Measurements from ENCODE around the gene ARHGAP5.
"Not testable (repeated sequence)": the region's sequence is repeated elsewhere in the genome, so short reads cannot be mapped to it uniquely, and the experiment has no call there.

The ARHGAP5 gene

GRCh38 chr14:32110548-32110896 is 33.4 kb downstream of the ARHGAP5 start:
- DNase-seq: no peak

DNA sequence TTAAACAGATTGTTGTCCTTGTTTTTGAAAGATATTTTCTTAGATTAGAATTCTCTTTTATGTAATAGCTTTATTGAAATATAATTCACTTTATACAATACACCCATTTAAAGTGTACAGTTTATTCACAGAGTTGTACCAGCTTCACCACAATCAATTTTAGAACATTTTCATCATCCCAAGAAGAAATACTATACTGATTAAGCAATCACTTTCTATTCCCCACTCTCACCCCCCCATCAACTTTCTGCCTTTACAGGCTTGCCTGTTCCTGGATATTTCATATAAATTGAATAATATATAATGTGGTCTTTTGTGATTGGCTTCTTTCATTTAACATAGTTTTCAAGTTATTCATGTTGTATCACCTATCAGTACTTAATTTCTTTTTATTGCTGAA is 44.4 kb downstream of the ARHGAP5 start:
- no peak for DNase-seq

- no peak for DNase-seq
Observed at GRCh38 chr14:32121948-32122347, 44.8 kb downstream of the ARHGAP5 start.

- DNase-seq: not testable (repeated sequence)
Observed at GRCh38 chr14:32126899-32127730, 50.0 kb downstream of the ARHGAP5 start.

DNA sequence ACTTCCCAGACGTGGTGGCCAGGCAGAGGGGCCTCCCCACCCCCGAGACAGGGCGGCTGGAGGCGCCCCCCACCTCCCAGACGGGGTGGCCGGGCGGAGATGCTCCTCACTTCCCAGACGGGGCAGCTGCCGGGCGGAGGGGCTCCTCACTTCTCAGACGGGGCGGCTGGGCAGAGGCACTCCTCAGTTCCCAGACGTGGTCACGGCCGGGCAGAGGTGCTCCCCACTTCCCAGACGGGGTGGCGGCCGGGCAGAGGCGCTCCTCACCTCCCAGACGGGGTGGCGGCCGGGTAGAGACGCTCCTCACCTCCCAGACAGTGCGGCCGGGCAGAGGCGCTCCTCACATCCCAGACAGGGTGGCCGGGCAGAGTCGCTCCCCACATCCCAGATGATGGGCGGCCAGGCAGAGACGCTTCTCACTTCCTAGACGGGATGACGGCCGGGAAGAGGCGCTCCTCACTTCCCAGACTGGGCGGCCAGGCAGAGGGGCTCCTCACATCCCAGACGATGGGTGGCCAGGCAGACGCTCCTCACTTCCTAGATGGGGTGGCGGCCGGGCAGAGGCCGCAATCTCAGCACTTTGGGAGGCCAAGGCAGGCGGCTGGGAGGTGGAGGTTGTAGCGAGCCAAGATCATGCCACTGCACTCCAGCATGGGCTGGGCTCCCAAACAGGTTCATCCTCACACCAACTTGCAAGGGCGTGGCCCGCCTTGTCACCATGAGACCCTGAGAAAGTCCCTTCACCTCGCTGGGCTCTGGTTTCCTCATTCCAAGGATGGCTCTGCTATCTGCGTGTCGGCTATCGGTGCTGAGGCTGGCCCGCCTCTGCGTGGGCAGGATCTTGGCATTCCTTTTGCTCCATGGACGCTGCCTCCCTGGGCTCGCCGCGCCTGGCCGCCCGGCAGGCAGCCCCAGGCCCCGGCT is 50.9 kb downstream of the ARHGAP5 start:
- DNase-seq: not testable (repeated sequence)

DNA sequence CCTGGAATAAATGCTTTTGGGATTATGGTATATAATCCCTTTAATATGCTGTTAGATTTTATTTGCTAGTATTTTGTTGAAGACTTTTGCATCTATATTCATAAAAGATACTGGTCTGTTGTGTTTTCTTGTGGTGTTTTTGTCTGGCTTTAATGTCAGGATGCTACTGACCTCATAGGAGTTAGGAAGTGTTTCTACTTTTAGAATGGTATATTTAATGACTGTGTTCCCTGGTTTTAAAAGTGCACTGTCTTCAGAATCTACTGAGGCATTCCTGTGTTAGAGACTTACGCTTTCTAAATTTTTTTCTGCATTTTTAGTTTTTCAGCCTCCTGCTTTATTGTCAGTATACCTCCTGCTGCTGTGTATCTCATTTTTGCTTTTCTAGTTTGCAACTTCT is 51.6 kb downstream of the ARHGAP5 start:
- DNase-seq: no peak

DNA sequence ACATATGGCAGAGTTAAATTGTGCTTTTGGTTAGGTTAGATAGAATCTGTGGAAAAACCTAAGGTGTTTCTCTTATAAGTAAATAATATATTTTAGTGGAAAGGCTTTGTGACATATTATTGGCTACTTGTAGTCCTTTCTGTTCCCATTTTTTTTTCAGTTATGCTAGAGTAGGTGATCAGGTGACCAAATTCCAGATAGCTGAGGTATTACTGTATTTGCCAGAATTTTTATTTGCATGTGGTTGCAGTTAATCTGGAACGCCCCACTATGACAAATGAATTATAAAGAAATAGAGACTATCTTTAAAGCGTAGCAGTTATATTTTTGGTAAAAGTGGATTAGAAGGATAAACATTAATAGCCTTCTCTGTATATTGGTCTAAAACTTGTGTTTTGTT is 52.0 kb downstream of the ARHGAP5 start:
- DNase-seq: no peak

DNA sequence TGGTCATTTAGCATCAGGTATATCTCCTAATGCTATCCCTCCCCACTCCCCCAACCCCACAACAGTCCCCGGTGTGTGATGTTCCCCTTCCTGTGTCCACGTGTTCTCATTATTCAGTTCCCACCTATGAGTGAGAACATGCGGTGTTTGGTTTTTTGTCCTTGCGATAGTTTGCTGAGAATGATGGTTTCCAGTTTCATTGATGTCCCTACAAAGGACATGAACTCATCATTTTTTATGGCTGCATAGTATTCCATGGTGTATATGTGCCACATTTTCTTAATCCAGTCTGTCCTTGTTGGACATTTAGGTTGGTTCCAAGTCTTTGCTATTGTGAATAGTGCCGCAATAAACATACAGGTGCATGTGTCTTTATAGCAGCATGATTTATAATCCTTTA is 54.6 kb downstream of the ARHGAP5 start:
- DNase-seq: not testable (repeated sequence)

GRCh38 chr14:32134448-32135097 is 57.5 kb downstream of the ARHGAP5 start:
- DNase-seq: no peak

DNA sequence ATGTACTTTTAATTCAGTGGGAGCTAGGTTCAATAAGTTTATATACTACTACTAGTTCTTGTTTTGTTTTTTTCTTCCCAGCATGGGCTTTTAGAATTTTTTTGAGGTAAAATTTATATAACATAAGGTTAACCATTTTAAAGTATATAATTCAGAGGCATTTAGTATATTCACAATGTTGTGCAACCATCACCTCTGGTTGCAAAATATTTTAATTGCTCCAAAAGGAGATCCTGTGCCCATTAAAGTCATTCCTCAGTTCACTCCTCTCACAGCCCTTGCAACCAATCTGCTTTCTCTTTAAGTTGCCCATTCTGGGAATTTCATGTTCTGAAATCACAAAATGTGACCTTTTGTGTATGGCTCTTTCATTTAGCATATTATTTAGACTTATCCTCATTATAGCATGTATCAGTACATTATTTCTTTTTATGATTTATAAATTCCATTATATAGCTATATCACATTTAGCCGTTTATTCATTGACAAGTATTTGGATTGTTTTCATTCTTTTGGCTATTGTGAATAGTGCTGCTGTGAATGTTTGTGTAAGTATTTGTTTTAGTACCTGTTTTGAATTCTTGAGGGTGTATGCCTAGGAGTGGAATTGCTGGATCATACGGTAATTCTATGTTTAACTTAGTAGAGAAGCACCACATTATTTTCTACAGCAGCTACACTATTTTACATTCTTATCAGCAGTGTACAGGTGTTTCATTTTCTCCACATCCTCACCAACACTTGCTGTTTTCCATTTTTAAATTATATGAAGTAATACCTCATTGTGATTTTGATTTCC is 59.1 kb downstream of the ARHGAP5 start:
- DNase-seq: no peak

DNA sequence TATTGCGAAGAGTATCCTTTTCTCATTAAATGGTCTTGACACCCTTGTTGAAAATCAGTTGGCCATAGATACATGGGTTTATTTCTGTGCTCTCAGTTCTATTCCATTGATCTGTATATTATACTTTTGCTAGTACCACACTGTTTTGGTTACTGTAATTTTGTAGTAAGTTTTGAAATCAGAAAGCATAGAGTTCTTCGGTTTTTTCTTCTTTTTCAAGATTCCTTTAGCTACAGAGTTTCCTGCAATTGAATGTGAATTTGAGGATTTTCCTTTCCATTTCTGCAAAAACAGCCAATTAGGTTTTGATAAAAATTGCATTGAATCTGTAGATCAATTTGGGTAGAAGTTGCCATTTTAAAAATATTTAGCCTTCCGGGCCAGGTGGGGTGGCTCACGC is 60.2 kb downstream of the ARHGAP5 start:
- no peak for DNase-seq

GRCh38 chr14:32137892-32138291 is 60.8 kb downstream of the ARHGAP5 start:
- no peak for DNase-seq

DNA sequence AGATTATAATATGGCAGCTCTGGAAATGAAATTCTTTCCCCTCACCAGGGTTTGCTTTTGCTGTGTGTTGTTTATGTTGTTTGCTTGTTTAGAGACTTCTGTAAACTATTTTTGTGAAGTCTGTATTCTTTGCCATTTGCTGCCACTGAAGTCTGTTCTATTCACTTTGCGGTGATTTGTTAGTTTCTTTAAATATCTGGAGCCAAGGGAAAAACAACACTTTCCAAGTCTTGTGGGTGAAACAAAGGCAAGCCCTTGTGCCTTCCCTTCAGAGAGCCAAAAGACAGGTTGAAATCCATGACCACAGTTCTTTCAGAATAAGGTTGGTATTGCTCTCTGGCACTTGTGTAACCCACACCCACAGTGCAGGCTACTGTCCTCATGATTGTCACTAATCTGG is 65.2 kb downstream of the ARHGAP5 start:
- DNase-seq: no peak

GRCh38 chr14:32142754-32143437 is 65.8 kb downstream of the ARHGAP5 start:
- no peak for DNase-seq

DNA sequence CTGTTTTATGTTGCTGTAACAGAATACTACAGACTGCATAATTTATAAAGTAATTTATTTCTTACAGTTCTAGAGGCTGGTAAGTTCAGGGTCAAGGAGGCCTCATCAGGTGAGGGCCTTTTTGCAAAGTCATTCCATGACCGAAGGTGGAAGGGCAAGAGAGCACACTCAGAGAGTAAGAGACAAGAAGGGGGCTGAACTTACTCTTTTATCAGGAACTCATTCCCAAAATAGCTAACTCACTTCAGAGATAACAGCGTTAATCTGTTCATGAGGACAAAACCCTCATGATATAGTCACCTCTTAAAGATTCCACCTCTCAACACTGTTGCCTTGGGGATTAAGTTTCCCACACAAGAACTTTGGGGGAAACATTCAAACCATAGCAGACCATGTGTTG is 73.3 kb downstream of the ARHGAP5 start:
- DNase-seq: no peak

DNA sequence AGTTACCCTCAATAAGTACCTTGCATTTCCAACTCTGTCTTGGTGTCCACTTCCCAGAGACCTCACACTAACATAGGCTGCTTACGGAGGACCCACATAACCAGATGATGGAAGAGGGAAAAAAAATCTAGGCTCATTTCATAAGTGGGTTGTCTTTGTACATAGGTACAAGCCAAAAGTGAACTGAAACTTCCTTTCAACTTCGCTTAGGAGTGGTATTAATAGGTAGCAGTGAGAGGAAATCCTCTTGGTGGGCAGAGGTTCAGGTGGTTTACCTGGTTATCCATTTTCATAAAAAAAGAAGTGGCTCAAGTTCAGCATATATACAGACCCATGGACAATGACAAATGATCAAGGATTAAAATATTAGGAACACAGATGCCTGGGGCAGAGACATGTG is 88.9 kb downstream of the ARHGAP5 start:
- DNase-seq: no peak

- no peak for DNase-seq
Observed at GRCh38 chr14:32166924-32167323, 89.8 kb downstream of the ARHGAP5 start.

- DNase-seq: no peak
Observed at GRCh38 chr14:32167907-32168306, 90.8 kb downstream of the ARHGAP5 start.

GRCh38 chr14:32169191-32169590 is 92.1 kb downstream of the ARHGAP5 start:
- DNase-seq: no peak

GRCh38 chr14:32171469-32171868 is 94.4 kb downstream of the ARHGAP5 start:
- DNase-seq: no peak

DNA sequence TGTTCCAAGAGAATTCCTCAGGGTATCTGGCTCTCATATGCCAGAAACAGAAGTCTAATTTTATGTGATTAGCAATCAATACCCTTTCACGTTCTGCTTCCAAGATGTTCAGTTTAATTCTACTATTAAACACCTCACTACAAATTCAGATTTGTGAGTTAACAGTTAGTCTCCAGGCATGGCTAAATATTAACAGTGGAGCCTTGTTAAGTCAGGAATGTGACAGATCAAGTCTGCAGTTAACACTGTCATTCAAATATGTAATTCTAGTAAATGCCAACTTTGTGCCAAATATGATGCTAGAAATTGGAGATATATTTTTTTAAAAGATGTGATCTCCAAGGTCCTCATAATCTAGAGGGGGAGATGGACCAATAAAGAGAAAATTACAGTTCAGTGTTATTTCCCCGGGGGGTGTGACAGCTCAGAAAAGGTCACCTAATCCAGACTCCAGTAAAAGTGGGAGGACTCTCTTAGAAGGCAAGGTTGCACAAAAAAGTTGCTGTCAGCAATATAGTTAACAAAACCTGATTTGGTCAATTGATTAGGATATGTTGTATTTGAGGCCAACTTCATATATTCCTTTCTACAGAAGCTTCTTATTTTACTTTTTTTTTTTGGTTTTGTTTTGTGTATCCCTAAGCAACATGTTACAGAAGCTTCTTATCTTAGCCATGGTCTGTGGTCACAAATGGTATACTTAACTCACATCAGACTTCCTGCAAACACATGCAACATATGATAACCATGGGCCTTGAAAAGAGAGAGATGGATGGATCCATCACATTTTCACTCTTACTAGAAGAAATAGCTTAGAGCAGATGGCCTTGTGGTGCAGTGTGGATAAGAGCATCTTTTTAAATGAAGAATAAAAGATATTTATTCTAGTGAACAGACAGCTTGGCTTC is 106.3 kb downstream of the ARHGAP5 start:
- no peak for DNase-seq

Measured in CD4-positive, alpha-beta T cell treated with Interleukin-4 for 1 hour (primary cell).